ENCODE measurements around the gene CYP19A1. TPM values are rescaled to one million over a fixed set of nuclear protein-coding genes. Genes with fewer than 3 reads are reported as not detected.

The CYP19A1 gene
- polyA plus RNA-seq, 1 of the 3 experiments (the other 2 are of a cell fraction) = 0.03 TPM

DNA sequence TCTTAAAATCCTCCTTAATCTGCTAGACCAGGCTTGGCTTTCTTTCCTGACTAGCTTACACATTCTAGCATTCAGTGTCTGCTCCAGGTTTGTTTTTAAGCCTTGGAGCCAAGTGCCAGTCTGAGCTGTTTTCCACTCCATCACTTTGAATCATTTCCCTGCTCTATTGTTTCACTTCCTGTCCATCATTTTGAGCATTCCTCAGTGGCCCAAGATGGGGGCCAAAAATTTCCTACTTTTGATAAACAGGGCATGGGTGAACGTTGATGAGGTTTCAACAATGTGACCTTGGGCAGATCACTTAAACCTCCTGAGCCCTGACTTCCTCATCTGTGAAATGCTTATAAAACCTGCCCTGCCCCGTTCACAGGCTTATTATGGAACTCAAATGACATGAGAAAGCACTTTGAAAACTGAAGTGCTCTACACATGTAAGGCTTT, 4.4 kb downstream of the CYP19A1 start:
- ChIA-PET POLR2A (no interaction called here), CTCF (interaction anchor here (1.0 to 1.2 kb wide), 2 partner anchors 14 to 35 kb away, joined by 3 read pairs; no protein-coding TSS in a partner anchor)
- H3K27me3 ChIP-seq (ENCODE audit: insufficient read depth) = no peaks in the 10 kb centered on the region
- H3K4me2 ChIP-seq = no peak overlapping the region
- TF ChIP-seq TAF1 (IDR thresholded peaks at IDR 0.05; ENCODE audit: borderline replicate concordance, low read depth, low read length) = no peak
- TF ChIP-seq NRF1 (IDR thresholded peaks at IDR 0.05; ENCODE audit: low read depth, low read length) = no peak
- no peak for TF ChIP-seq GATA2 (CRISPR knock-in tag; IDR thresholded peaks at IDR 0.05)
- H3K4me3 ChIP-seq (ENCODE audit: low read depth in 2 of 2, low read length in 1 of 2) = no peak overlapping the region
- no peak for DNase-seq
- no peaks in the 10 kb centered on the region for H3K9me2 ChIP-seq
- H3K9me3 ChIP-seq = no peaks in the 10 kb centered on the region
- H3K79me2 ChIP-seq (ENCODE audit: insufficient read depth) = no peaks in the 10 kb centered on the region
- H4K20me1 ChIP-seq (ENCODE audit: insufficient read depth) = no peaks in the 10 kb centered on the region
- no peaks in the 10 kb centered on the region for H3K4me1 ChIP-seq (ENCODE audit: control insufficient read depth in 1 of 2, insufficient read depth in 2 of 2, low read depth in 1 of 2, low read length in 1 of 2)
- H3K27ac ChIP-seq (ENCODE audit: low read depth in 2 of 2, low read length in 1 of 2) = no peak overlapping the region
- no peaks in the 10 kb centered on the region for H3F3A ChIP-seq (replicated peaks; ENCODE audit: insufficient read depth)
- H3K36me3 ChIP-seq (replicated peaks in 1 of 2; ENCODE audit: control insufficient read depth in 1 of 2, insufficient read depth in 2 of 2, low read length in 1 of 2) = no peaks in the 10 kb centered on the region
- no peak overlapping the region for H2AFZ ChIP-seq (ENCODE audit: low read depth)
- WGBS (ENCODE audit: low lambda C conversion rate) = 7% methylated on average over 2 of the region's 2 CpGs
- H3K9ac ChIP-seq = no peak overlapping the region

- H3F3A ChIP-seq (replicated peaks; ENCODE audit: insufficient read depth) = no peaks in the 10 kb centered on the region
- H3K9ac ChIP-seq = no peak overlapping the region
- H2AFZ ChIP-seq (ENCODE audit: low read depth) = no peak overlapping the region
- H3K4me1 ChIP-seq (ENCODE audit: control insufficient read depth in 1 of 2, insufficient read depth in 2 of 2, low read depth in 1 of 2, low read length in 1 of 2) = no peaks in the 10 kb centered on the region
- H3K27me3 ChIP-seq (ENCODE audit: insufficient read depth) = no peaks in the 10 kb centered on the region
- no peaks in the 10 kb centered on the region for H3K9me3 ChIP-seq
- H3K79me2 ChIP-seq (ENCODE audit: insufficient read depth) = no peaks in the 10 kb centered on the region
- H3K4me3 ChIP-seq (ENCODE audit: low read depth in 2 of 2, low read length in 1 of 2) = no peak overlapping the region
- WGBS (ENCODE audit: low lambda C conversion rate) = 52% methylated on average over 2 of the region's 2 CpGs
- no peak overlapping the region for H3K27ac ChIP-seq (ENCODE audit: low read depth in 2 of 2, low read length in 1 of 2)
- TF ChIP-seq RCOR1 (IDR thresholded peaks at IDR 0.05; ENCODE audit: low read length) (no peak), FOSL2 (IDR thresholded peaks at IDR 0.05; ENCODE audit: borderline replicate concordance, low read depth) (no peak), JUND (IDR thresholded peaks at IDR 0.05) (no peak), SMC3 (IDR thresholded peaks at IDR 0.05; ENCODE audit: low read depth, low read length) (no peak), TAF1 (IDR thresholded peaks at IDR 0.05; ENCODE audit: borderline replicate concordance, low read depth, low read length) (no peak)
- TF ChIP-seq, protein P1, sequence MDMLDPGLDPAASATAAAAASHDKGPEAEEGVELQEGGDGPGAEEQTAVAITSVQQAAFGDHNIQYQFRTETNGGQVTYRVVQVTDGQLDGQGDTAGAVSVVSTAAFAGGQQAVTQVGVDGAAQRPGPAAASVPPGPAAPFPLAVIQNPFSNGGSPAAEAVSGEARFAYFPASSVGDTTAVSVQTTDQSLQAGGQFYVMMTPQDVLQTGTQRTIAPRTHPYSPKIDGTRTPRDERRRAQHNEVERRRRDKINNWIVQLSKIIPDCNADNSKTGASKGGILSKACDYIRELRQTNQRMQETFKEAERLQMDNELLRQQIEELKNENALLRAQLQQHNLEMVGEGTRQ (IDR thresholded peaks at IDR 0.05; ENCODE audit: borderline replicate concordance, low read depth, low read length) = no peak
- TF ChIP-seq, protein P2, sequence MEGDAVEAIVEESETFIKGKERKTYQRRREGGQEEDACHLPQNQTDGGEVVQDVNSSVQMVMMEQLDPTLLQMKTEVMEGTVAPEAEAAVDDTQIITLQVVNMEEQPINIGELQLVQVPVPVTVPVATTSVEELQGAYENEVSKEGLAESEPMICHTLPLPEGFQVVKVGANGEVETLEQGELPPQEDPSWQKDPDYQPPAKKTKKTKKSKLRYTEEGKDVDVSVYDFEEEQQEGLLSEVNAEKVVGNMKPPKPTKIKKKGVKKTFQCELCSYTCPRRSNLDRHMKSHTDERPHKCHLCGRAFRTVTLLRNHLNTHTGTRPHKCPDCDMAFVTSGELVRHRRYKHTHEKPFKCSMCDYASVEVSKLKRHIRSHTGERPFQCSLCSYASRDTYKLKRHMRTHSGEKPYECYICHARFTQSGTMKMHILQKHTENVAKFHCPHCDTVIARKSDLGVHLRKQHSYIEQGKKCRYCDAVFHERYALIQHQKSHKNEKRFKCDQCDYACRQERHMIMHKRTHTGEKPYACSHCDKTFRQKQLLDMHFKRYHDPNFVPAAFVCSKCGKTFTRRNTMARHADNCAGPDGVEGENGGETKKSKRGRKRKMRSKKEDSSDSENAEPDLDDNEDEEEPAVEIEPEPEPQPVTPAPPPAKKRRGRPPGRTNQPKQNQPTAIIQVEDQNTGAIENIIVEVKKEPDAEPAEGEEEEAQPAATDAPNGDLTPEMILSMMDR (IDR thresholded peaks at IDR 0.05) = no peak
- H4K20me1 ChIP-seq (ENCODE audit: insufficient read depth) = no peaks in the 10 kb centered on the region
- DNase-seq = no peak
- H3K9me2 ChIP-seq = no peaks in the 10 kb centered on the region
- no peaks in the 10 kb centered on the region for H3K36me3 ChIP-seq (replicated peaks in 1 of 2; ENCODE audit: control insufficient read depth in 1 of 2, insufficient read depth in 2 of 2, low read length in 1 of 2)
- CTCF ChIA-PET = no interaction called here
- no peak overlapping the region for H3K4me2 ChIP-seq
- POLR2A ChIA-PET = no interaction called here
Measured at GRCh38 chr15:51333571-51333970, 4.8 kb downstream of the CYP19A1 start.

Data from SK-N-SH (cell line).